HEK293 (cell line): ENCODE data around the gene EIF5A2.

Experiments used
- CTCF ChIA-PET: fragments of 350-600 bp; formaldehyde crosslinking; extraction: SDS; loops from one replicate; lab custom pipeline; 2021; ENCODE audit warnings: antibody characterized with exemption; lab: Yijun Ruan, JAX
- POLR2A ChIA-PET: fragments of 300-600 bp; formaldehyde crosslinking; extraction: SDS; loops from one replicate; lab custom pipeline; 2020; ENCODE audit warnings: antibody characterized with exemption, inconsistent platforms; lab: Yijun Ruan, JAX
- H3K27ac ChIP-seq: fragments of 200-500 bp; sonication (Bioruptor generic); 2 replicates; pipeline ENCODE4 v1.5.1; 2014; ENCODE audit warnings: low read depth, low read length, control low read depth, inconsistent platforms; ENCODE audit errors: extremely low read depth
- H3K36me3 ChIP-seq, 2 experiments: fragments of 200-500 bp in 1 of 2; sonication (Bioruptor generic) in 1 of 2; 1 replicate in 1 of 2; 2 replicates in 1 of 2; pipeline ENCODE4 v1.5.1; 2014 to 2017; ENCODE audit warnings: inconsistent platforms in 2 of 2, low read length in 2 of 2; ENCODE audit not compliant: control insufficient read depth in 2 of 2, insufficient read depth in 1 of 2
- H3K4me1 ChIP-seq: fragments of 200-500 bp; sonication (Bioruptor generic); 2 replicates; pipeline ENCODE4 v1.5.1; 2014; ENCODE audit warnings: mild to moderate bottlenecking, low read length, inconsistent platforms; ENCODE audit not compliant: control insufficient read depth, insufficient read depth
- H3K4me3 ChIP-seq: 2 replicates; pipeline ENCODE4 v1.5.1; 2011; ENCODE audit warnings: low read depth, mild to moderate bottlenecking, control low read depth, low read length, moderate library complexity
- H3K9me3 ChIP-seq: fragments of 200-500 bp; sonication (Bioruptor generic); 2 replicates; pipeline ENCODE4 v1.5.1; 2014; ENCODE audit warnings: low read depth, low read length, inconsistent platforms; ENCODE audit not compliant: control insufficient read depth, insufficient read depth
- ATF2 ChIP-seq: fragments of 450-650 bp; formaldehyde crosslinking; IDR thresholded peaks from 2 replicates; pipeline ENCODE4 v1.5.1; 2016; ENCODE audit warnings: missing biosample characterization, missing genetic modification characterization, low read depth
- BCL11A ChIP-seq: fragments of 450-650 bp; formaldehyde crosslinking; IDR thresholded peaks from 2 replicates; pipeline ENCODE4 v1.5.1; 2016; ENCODE audit warnings: low read depth, missing biosample characterization, missing genetic modification characterization
- FEZF1 ChIP-seq: fragments of 450-650 bp; formaldehyde crosslinking; IDR thresholded peaks from 2 replicates; pipeline ENCODE4 v1.5.1; 2016; ENCODE audit warnings: missing biosample characterization, missing genetic modification characterization
- HOXA7 ChIP-seq: sonication (generic); formaldehyde crosslinking; IDR thresholded peaks from 2 replicates; pipeline ENCODE4 v1.8.1; 2022; ENCODE audit warnings: missing genetic modification reagents, borderline replicate concordance
- KLF7 ChIP-seq: fragments of 450-650 bp; formaldehyde crosslinking; IDR thresholded peaks from 2 replicates; pipeline ENCODE4 v1.5.1; 2016; ENCODE audit warnings: missing biosample characterization, missing genetic modification characterization, borderline replicate concordance
- KLF8 ChIP-seq: fragments of 450-650 bp; formaldehyde crosslinking; IDR thresholded peaks from 2 replicates; pipeline ENCODE4 v1.5.1; 2016; ENCODE audit warnings: missing biosample characterization, missing genetic modification characterization
- PRDM1 ChIP-seq: fragments of 450-650 bp; formaldehyde crosslinking; IDR thresholded peaks from 2 replicates; pipeline ENCODE4; 2016; ENCODE audit warnings: missing biosample characterization, missing genetic modification characterization
- REPIN1 ChIP-seq: fragments of 450-650 bp; formaldehyde crosslinking; IDR thresholded peaks from 2 replicates; pipeline ENCODE4 v1.5.1; 2017; ENCODE audit warnings: missing biosample characterization, missing genetic modification characterization, low read depth
- SETDB1 ChIP-seq: IDR thresholded peaks from one replicate; pipeline ENCODE4 v1.6.1; 2017; ENCODE audit warnings: mild to moderate bottlenecking, low read length, moderate library complexity, mixed read lengths; ENCODE audit not compliant: insufficient read length
- SP2 ChIP-seq: fragments of 450-650 bp; formaldehyde crosslinking; IDR thresholded peaks from 2 replicates; pipeline ENCODE4 v1.5.1; 2016; ENCODE audit warnings: missing biosample characterization, missing genetic modification characterization
- ZBTB1 ChIP-seq: fragments of 450-650 bp; formaldehyde crosslinking; IDR thresholded peaks from 2 replicates; pipeline ENCODE4 v1.5.1; 2016; ENCODE audit warnings: missing biosample characterization, missing genetic modification characterization
- ZBTB17 ChIP-seq: fragments of 450-650 bp; formaldehyde crosslinking; IDR thresholded peaks from 2 replicates; pipeline ENCODE4 v1.5.1; 2016; ENCODE audit warnings: missing biosample characterization, missing genetic modification characterization
- ZBTB20 ChIP-seq: fragments of 450-650 bp; formaldehyde crosslinking; IDR thresholded peaks from 2 replicates; pipeline ENCODE4 v1.5.1; 2016; ENCODE audit warnings: missing biosample characterization, missing genetic modification characterization
- ZBTB21 ChIP-seq: fragments of 450-650 bp; formaldehyde crosslinking; IDR thresholded peaks from 2 replicates; pipeline ENCODE4 v1.5.1; 2017; ENCODE audit warnings: missing biosample characterization, missing genetic modification characterization
- ZBTB48 ChIP-seq: fragments of 450-650 bp; formaldehyde crosslinking; IDR thresholded peaks from 2 replicates; pipeline ENCODE4 v1.5.1; 2016; ENCODE audit warnings: missing biosample characterization, missing genetic modification characterization
- ZFP69B ChIP-seq: fragments of 450-650 bp; formaldehyde crosslinking; IDR thresholded peaks from 2 replicates; pipeline ENCODE4 v1.5.1; 2016; ENCODE audit warnings: missing biosample characterization, missing genetic modification characterization
- ZNF16 ChIP-seq: fragments of 450-650 bp; formaldehyde crosslinking; IDR thresholded peaks from 2 replicates; pipeline ENCODE4 v1.5.1; 2016; ENCODE audit warnings: low read depth, missing biosample characterization, missing genetic modification characterization
- ZNF2 ChIP-seq: fragments of 450-650 bp; formaldehyde crosslinking; IDR thresholded peaks from 2 replicates; pipeline ENCODE4 v1.5.1; 2016; ENCODE audit warnings: missing biosample characterization, missing genetic modification characterization
- ZNF211 ChIP-seq: fragments of 450-650 bp; formaldehyde crosslinking; IDR thresholded peaks from 2 replicates; pipeline ENCODE4 v1.5.1; 2016; ENCODE audit warnings: low read depth, missing biosample characterization, missing genetic modification characterization
- ZNF221 ChIP-seq: fragments of 450-650 bp; formaldehyde crosslinking; IDR thresholded peaks from 2 replicates; pipeline ENCODE4 v1.5.1; 2017; ENCODE audit warnings: missing biosample characterization, missing genetic modification characterization, borderline replicate concordance
- ZNF354C ChIP-seq: fragments of 450-650 bp; formaldehyde crosslinking; IDR thresholded peaks from 2 replicates; pipeline ENCODE4 v1.5.1; 2016; ENCODE audit warnings: missing biosample characterization, missing genetic modification characterization, low read depth, borderline replicate concordance
- ZNF394 ChIP-seq: fragments of 450-650 bp; formaldehyde crosslinking; IDR thresholded peaks from 2 replicates; pipeline ENCODE4 v1.5.1; 2016; ENCODE audit warnings: missing biosample characterization, missing genetic modification characterization, mild to moderate bottlenecking, moderate library complexity, borderline replicate concordance
- ZNF423 ChIP-seq: fragments of 450-650 bp; formaldehyde crosslinking; IDR thresholded peaks from 2 replicates; pipeline ENCODE4 v1.5.1; 2016; ENCODE audit warnings: missing biosample characterization, missing genetic modification characterization
- ZNF433 ChIP-seq: fragments of 450-650 bp; formaldehyde crosslinking; IDR thresholded peaks from 2 replicates; pipeline ENCODE4 v1.5.1; 2016; ENCODE audit warnings: missing biosample characterization, missing genetic modification characterization, low read depth
- ZNF48 ChIP-seq: fragments of 450-650 bp; formaldehyde crosslinking; IDR thresholded peaks from 2 replicates; pipeline ENCODE4 v1.5.1; 2016; ENCODE audit warnings: missing biosample characterization, missing genetic modification characterization
- ZNF600 ChIP-seq: fragments of 450-650 bp; formaldehyde crosslinking; IDR thresholded peaks from 2 replicates; pipeline ENCODE4 v1.5.1; 2016; ENCODE audit warnings: missing biosample characterization, missing genetic modification characterization
- ZNF610 ChIP-seq: fragments of 450-650 bp; formaldehyde crosslinking; IDR thresholded peaks from 2 replicates; pipeline ENCODE4 v1.5.1; 2016; ENCODE audit warnings: missing biosample characterization, missing genetic modification characterization, borderline replicate concordance
- ZNF629 ChIP-seq: fragments of 450-650 bp; formaldehyde crosslinking; IDR thresholded peaks from 2 replicates; pipeline ENCODE4 v1.5.1; 2017; ENCODE audit warnings: missing biosample characterization, missing genetic modification characterization
- ZNF701 ChIP-seq: fragments of 450-650 bp; formaldehyde crosslinking; IDR thresholded peaks from 2 replicates; pipeline ENCODE4 v1.5.1; 2016; ENCODE audit warnings: missing biosample characterization, missing genetic modification characterization
- ZNF76 ChIP-seq: fragments of 450-650 bp; formaldehyde crosslinking; IDR thresholded peaks from 2 replicates; pipeline ENCODE4; 2016; ENCODE audit warnings: low read depth, missing biosample characterization, missing genetic modification characterization, borderline replicate concordance
- ZNF785 ChIP-seq: fragments of 450-650 bp; formaldehyde crosslinking; IDR thresholded peaks from 2 replicates; pipeline ENCODE4 v1.5.1; 2016; ENCODE audit warnings: missing biosample characterization, missing genetic modification characterization
- TF ChIP-seq, protein P1 (sequence below): fragments of 450-650 bp; formaldehyde crosslinking; IDR thresholded peaks from 2 replicates; pipeline ENCODE4 v1.5.1; 2016; ENCODE audit warnings: missing biosample characterization, missing genetic modification characterization
- TF ChIP-seq, protein P2 (sequence below): fragments of 450-650 bp; IDR thresholded peaks from 2 replicates; pipeline ENCODE4 v1.5.1; 2018; ENCODE audit warnings: missing biosample characterization, missing genetic modification characterization

EIF5A2 gene

DNA sequence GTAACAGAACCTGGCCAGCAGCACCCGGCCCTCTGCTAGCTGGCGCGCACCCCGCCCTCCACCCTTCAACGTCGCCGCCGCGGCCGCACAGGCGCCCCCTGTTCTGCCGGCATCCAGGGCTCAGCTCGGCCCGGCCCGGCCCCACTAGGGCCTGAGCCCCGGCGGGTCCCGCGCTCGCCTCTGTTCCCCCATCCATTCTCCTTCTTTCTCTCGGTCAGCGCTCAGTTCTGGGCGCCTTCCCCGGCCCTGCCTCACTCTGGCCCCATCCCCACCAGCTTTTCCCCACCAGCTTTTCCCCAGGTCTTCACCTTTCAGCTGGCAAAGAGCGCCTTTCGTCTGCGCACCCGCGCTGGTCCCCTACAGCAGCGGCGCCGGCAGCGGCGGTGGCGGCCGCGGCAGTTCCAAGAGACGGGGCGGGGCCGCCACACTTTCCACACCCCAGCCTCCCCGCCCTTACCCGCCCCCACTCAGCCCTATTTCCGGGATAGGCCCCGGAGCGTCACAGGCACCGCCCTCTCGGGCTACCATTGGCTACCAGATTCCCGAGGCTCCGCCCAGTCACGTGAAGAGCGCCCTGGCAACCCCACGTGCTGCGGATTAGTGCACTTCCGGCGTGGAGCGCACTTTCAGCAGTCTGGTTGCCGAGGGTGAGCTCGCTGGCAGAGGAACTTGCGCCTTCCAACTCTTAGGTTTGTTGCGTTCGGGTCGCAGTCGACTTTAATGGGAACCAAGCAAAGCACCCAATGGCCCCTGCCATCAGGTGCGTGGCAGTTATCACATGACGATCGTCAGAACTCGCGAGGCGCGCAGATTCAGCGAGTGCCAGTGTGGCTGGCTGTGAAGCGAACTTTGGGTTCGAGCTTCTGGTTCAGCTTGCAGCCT, at the start of gene EIF5A2:
Gene EIF5A2 (minus strand): TSS at position 403 of the 882 bp plus-strand sequence. CDS start 831 bp downstream, outside the sequence.
- CTCF ChIA-PET, result no interaction called here
- POLR2A ChIA-PET, result interaction anchor here (1.0 to 1.3 kb wide), 2 partner anchors 38 to 39 kb away, joined by 3 to 4 read pairs; partner anchors contain the start of gene RPL22L1
- TF ChIP-seq ZFP69B (peak; percentile 81), ZNF2 (tag by site-specific recombination) (peak; percentile 14; the same call in 1 of the 2 replicates), ZBTB17 (tag by site-specific recombination) (peak; percentile 44), BCL11A (tag by site-specific recombination) (no peak), ZNF394 (tag by site-specific recombination) (no peak), KLF7 (no peak), ZNF16 (no peak), ZBTB20 (tag by site-specific recombination) (peak; percentile 49; the same call in 1 of the 2 replicates), ZNF76 (tag by site-specific recombination) (no peak), ZNF221 (tag by site-specific recombination) (no peak), SETDB1 (peak; percentile 84), ZNF354C (tag by site-specific recombination) (no peak), ZNF701 (tag by site-specific recombination) (no peak), ATF2 (tag by site-specific recombination) (no peak), ZNF785 (tag by site-specific recombination) (no peak), ZBTB48 (tag by site-specific recombination) (peak; percentile 82), HOXA7 (CRISPR knock-in tag) (no peak), ZNF610 (tag by site-specific recombination) (peak; percentile 85), ZNF433 (tag by site-specific recombination) (no peak), ZBTB21 (no peak), ZBTB1 (tag by site-specific recombination) (no peak), ZNF48 (tag by site-specific recombination) (no peak), ZNF211 (no peak), ZNF629 (peak; percentile 44; the same call in 1 of the 2 replicates), KLF8 (tag by site-specific recombination) (peak; percentile 81; the same call in 1 of the 2 replicates), REPIN1 (no peak), SP2 (tag by site-specific recombination) (peak; percentile 90), FEZF1 (tag by site-specific recombination) (no peak), ZNF600 (peak; percentile 86), PRDM1 (tag by site-specific recombination) (0 out of 2 replicates have a peak, but pooled peaks have one; percentile 31), ZNF423 (tag by site-specific recombination) (no peak)
- TF ChIP-seq, protein P1, sequence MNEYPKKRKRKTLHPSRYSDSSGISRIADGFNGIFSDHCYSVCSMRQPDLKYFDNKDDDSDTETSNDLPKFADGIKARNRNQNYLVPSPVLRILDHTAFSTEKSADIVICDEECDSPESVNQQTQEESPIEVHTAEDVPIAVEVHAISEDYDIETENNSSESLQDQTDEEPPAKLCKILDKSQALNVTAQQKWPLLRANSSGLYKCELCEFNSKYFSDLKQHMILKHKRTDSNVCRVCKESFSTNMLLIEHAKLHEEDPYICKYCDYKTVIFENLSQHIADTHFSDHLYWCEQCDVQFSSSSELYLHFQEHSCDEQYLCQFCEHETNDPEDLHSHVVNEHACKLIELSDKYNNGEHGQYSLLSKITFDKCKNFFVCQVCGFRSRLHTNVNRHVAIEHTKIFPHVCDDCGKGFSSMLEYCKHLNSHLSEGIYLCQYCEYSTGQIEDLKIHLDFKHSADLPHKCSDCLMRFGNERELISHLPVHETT (tag by site-specific recombination), result no peak
- TF ChIP-seq, protein P2, sequence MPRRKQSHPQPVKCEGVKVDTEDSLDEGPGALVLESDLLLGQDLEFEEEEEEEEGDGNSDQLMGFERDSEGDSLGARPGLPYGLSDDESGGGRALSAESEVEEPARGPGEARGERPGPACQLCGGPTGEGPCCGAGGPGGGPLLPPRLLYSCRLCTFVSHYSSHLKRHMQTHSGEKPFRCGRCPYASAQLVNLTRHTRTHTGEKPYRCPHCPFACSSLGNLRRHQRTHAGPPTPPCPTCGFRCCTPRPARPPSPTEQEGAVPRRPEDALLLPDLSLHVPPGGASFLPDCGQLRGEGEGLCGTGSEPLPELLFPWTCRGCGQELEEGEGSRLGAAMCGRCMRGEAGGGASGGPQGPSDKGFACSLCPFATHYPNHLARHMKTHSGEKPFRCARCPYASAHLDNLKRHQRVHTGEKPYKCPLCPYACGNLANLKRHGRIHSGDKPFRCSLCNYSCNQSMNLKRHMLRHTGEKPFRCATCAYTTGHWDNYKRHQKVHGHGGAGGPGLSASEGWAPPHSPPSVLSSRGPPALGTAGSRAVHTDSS (tag by site-specific recombination), result no peak

More for the DNA sequence above, at the start of gene EIF5A2:
- no peaks in the 10 kb centered on the region for H3K36me3 ChIP-seq
- peak within 1 kb of the TSS; percentile 79 for H3K4me3 ChIP-seq
- no peak within 1 kb of the TSS; the same call in 1 of the 2 replicates for H3K27ac ChIP-seq
- H3K9me3 ChIP-seq, result no peaks in the 10 kb centered on the region
- H3K4me1 ChIP-seq, result no peaks in the 10 kb centered on the region
